Lower leg skin (tissue), 3 donors: ENCODE results near the gene DYNC2H1.

Experiments used
- POLR2A ChIP-seq, 2 donors: fragments of 450-650 bp; IDR thresholded peaks; one replicate each; pipeline ENCODE4 v1.6.1; 2016 to 2017; ENCODE audit warnings: antibody characterized with exemption in 2 of 2, mild to moderate bottlenecking in 1 of 2, moderate library complexity in 1 of 2
- TF ChIP-seq, protein P1 (sequence below), 3 donors: fragments of 450-650 bp; IDR thresholded peaks; one replicate each; pipeline ENCODE4 v1.5.1; 2016; ENCODE audit warnings: antibody characterized with exemption in 3 of 3, mild to moderate bottlenecking in 3 of 3, moderate library complexity in 2 of 3

- TF ChIP-seq POLR2A (IDR thresholded peaks at IDR 0.05) = no peak
- TF ChIP-seq, protein P1, sequence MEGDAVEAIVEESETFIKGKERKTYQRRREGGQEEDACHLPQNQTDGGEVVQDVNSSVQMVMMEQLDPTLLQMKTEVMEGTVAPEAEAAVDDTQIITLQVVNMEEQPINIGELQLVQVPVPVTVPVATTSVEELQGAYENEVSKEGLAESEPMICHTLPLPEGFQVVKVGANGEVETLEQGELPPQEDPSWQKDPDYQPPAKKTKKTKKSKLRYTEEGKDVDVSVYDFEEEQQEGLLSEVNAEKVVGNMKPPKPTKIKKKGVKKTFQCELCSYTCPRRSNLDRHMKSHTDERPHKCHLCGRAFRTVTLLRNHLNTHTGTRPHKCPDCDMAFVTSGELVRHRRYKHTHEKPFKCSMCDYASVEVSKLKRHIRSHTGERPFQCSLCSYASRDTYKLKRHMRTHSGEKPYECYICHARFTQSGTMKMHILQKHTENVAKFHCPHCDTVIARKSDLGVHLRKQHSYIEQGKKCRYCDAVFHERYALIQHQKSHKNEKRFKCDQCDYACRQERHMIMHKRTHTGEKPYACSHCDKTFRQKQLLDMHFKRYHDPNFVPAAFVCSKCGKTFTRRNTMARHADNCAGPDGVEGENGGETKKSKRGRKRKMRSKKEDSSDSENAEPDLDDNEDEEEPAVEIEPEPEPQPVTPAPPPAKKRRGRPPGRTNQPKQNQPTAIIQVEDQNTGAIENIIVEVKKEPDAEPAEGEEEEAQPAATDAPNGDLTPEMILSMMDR (IDR thresholded peaks at IDR 0.05) = no peak
Measured at GRCh38 chr11:103340956-103341355, 231.7 kb downstream of the DYNC2H1 start.
